Astrocyte of the cerebellum (primary cell): ENCODE data around the gene KLHL35.

Experiments used
- DNase-seq: peaks from one replicate; pipeline ENCODE4 v3.0.0-alpha.2; 2011; ENCODE audit warnings: low read depth
- H3K4me3 ChIP-seq: 2 replicates; pipeline ENCODE4 v1.5.1; 2011; ENCODE audit warnings: mild to moderate bottlenecking, low read depth, low read length, moderate library complexity
- CTCF ChIP-seq: IDR thresholded peaks from 2 replicates; pipeline ENCODE4 v1.5.1; 2012; ENCODE audit warnings: low read length, low read depth, moderate library complexity, mild to moderate bottlenecking; ENCODE audit errors: missing control alignments
- in situ Hi-C: cut with HindIII; loops from 2 replicates; pipeline ENCODE4 v1.10.0; 2017; ENCODE audit warnings: low sequenced_read_pairs

Gene KLHL35

GRCh38 chr11:75373201-75373600, 59.8 kb downstream of the KLHL35 start:
- no peak for DNase-seq
- in situ Hi-C loops = no loop called here
- no peak for TF ChIP-seq CTCF
- no peak overlapping the region for H3K4me3 ChIP-seq
